Pancreas (tissue), 10 donors: Measurements from ENCODE around the gene SLC43A3. TPM values are rescaled to one million over a fixed set of nuclear protein-coding genes. Genes with fewer than 3 reads are reported as not detected.
"Not testable (repeated sequence)": the region's sequence is repeated elsewhere in the genome, so short reads cannot be mapped to it uniquely, and the experiment has no call there.

Source experiments
- ATAC-seq, 4 donors: fragments of 200-7000 bp; cut with Tn5 transposase; one replicate each; pipeline versions ENCODE4 v1.8.0 to v1.9.1; 2020; ENCODE audit warnings: mild to moderate bottlenecking in 4 of 4, moderate library complexity in 4 of 4
- DNase-seq, 6 donors: peaks; one replicate each; pipeline ENCODE4 v3.0.0-alpha.2; 2020
- FAIRE-seq: peaks from 2 replicates; lab custom pipeline; 2012; peaks lifted over from hg19 to GRCh38; lab: Jason Lieb, UNC
- H3K27ac ChIP-seq, 4 donors: fragments of 200-600 bp; sonication (generic); 1 replicate in 3 of 4; 2 replicates in 1 of 4; pipeline versions ENCODE4 v1.5.0 to v1.8.0; 2020
- H3K27me3 ChIP-seq, 4 donors: fragments of 200-600 bp; one replicate each; pipeline ENCODE4 v1.8.0; 2021
- H3K36me3 ChIP-seq, 3 donors: fragments of 200-600 bp; sonication (generic) in 1 of 3; one replicate each; pipeline versions ENCODE4 v1.5.0 to v1.8.0; 2020 to 2021
- H3K4me1 ChIP-seq, 3 donors: fragments of 200-600 bp; one replicate each; pipeline ENCODE4 v1.8.0; 2021
- H3K4me3 ChIP-seq, 4 donors: fragments of 200-600 bp; sonication (generic) in 2 of 4; one replicate each; pipeline versions ENCODE4 v1.5.0 to v1.8.0; 2020 to 2021
- H3K9me3 ChIP-seq, 4 donors: fragments of 200-600 bp; one replicate each; pipeline ENCODE4 v1.8.0; 2021
- WGBS, 2 donors: extraction: QIAGEN DNeasy Blood & Tissue Kit; methylation state at CpG; one replicate each; pipeline ENCODE4 v1.1.7; 2013; 5-methylcytosine and 5-hydroxymethylcytosine counted together
- intact Hi-C, 3 donors: fragments of 100-400 bp; cut with DNase I; formaldehyde crosslinking; loops; one replicate each; pipeline versions ENCODE4 v1.11.1 to v1.14.2; 2022
- polyA plus RNA-seq, 2 donors: library from polyadenylated mRNA; stranded (reverse); fragments of 200-250 nt; gene quantifications; one replicate each; pipeline ENCODE4 v1.2.3, GENCODE V29; 2013
- total RNA-seq, 6 donors: library from RNA; stranded (reverse); fragmentation: NEBNext Ultra II Directional in 4 of 6; extraction: Animal tissue kit (Norgen Biotek cat#: 25700) in 4 of 6; gene quantifications; one replicate each; pipeline versions ENCODE4 v1.2.1 to v1.2.4, GENCODE V29; 2021 to 2023
- TF ChIP-seq, protein P1 (sequence below), 4 donors: fragments of 200-600 bp; sonication (generic) in 3 of 4; IDR thresholded peaks; one replicate each; pipeline versions ENCODE4 v1.5.0 to v1.8.0; 2021; ENCODE audit warnings: antibody characterized with exemption in 4 of 4
- donor health status: healthy with polysubstance abuse.
- donor health status: DM: no; HTN: no; CAD: no; lungs with moderate emphysema.
- donor health status: DM: no; HTN: no; CAD: no.
- donor health status: control.
- donor health status: control.
- donor health status: Bipolar disorder and iron deficiency.
- donor health status: DM: yes; HTN: yes; CAD: no.
- donor health status: DM: no; HTN: no; CAD: no.
- donor health status: DM: no; HTN: no; CAD: no.
- donor health status: DM: yes; HTN: yes; CAD: no.

The SLC43A3 gene
- total and polyA plus RNA-seq, 8 donors, result 6.7 to 34.9 (median 13.7) TPM

DNA sequence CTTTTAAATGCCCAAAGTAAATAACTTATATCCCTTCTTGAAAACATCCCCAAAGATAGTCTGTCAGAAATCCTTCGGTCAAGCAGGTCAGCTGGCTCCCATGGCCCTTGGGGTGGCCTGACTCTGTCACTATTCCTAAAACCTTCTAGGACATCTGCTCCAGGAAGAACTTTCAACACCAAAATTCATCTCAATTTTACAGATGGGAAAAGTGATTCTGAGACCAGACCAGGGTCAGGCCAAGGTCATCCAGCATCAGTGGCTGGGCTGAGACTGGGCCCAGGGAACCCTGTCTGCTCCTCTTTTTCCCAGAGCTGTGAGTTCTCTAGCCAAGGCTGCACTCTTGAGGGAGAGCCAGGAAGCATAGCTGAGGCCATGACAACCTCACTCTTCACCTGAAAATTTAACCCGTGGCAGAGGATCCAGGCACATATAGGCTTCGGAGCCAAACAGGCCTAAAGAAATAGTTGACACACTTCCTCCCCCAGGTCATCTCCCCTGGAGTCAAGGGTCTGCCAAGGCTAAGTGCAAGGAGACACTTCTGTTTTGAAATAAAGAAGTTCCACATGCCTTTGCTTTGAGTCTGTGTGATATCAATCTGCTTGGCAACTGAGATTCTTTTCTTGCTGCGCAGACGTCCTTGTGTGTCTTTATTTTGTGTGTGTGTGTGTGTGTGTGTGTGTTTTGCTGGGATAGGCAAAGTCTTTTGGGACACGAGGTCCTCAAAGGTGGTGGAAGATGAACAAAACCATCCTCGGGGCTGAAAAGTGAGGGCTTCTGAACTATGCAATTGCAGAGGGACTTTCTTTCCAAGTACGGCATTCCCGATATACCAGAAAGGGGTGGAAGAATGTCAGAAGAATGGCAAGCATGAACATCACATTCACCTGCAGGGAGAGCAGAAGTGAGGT lies 19.7 kb downstream of the SLC43A3 start:
- WGBS, 2 donors, result 81 to 83% methylated on average over 9 of the region's 9 CpGs
- no peak for ATAC-seq
- intact Hi-C loops, result loop anchor here in 1 of 3 donors (10.0 kb wide), 1 partner anchor 62 kb away; no protein-coding TSS in a partner anchor
- no peak for FAIRE-seq
- no peaks in the 10 kb centered on the region for H3K27me3 ChIP-seq
- peak overlapping the region in 1 of 4 donors; percentile 12 for H3K27ac ChIP-seq
- H3K36me3 ChIP-seq, result no peaks in the 10 kb centered on the region
- TF ChIP-seq, protein P1, sequence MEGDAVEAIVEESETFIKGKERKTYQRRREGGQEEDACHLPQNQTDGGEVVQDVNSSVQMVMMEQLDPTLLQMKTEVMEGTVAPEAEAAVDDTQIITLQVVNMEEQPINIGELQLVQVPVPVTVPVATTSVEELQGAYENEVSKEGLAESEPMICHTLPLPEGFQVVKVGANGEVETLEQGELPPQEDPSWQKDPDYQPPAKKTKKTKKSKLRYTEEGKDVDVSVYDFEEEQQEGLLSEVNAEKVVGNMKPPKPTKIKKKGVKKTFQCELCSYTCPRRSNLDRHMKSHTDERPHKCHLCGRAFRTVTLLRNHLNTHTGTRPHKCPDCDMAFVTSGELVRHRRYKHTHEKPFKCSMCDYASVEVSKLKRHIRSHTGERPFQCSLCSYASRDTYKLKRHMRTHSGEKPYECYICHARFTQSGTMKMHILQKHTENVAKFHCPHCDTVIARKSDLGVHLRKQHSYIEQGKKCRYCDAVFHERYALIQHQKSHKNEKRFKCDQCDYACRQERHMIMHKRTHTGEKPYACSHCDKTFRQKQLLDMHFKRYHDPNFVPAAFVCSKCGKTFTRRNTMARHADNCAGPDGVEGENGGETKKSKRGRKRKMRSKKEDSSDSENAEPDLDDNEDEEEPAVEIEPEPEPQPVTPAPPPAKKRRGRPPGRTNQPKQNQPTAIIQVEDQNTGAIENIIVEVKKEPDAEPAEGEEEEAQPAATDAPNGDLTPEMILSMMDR (IDR thresholded peaks at IDR 0.05), result no peak
- H3K4me1 ChIP-seq, result peaks cover 0 to 6% (median 0%) of the 10 kb centered on the region in 3 donors
- no peaks in the 10 kb centered on the region for H3K9me3 ChIP-seq
- no peak for DNase-seq
- no peak overlapping the region for H3K4me3 ChIP-seq

DNA sequence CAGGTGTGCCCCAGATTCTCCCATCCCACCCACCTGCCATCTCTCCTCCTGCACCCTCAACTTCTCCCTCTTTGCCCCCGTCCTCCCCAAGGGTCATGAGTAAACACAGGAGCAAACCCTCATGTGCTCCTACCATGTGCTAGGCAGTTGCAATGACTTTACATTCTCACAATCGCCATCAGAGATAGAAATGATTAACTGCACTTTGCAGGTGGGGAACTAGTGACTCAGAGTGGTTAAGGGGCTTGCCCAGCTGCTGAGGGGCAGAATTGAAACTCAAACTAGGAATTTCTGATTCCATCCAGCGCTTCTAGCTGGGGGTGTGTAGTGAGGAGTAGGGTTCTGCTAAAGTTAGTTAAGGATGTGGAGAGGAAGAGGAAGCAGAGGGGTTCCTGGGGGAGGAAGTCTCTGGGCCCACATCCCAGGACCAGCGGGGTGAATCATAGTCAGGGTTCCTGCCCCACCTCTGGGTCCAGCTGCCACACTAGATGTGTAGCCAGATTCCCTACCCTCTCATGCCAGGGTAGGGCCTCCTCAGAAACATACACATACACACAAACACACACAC lies 20.5 kb downstream of the SLC43A3 start:
- peak in 2 of 4 donors; percentile 40 to 57 for ATAC-seq
- WGBS, 2 donors, result 67 to 75% methylated on average over 4 of the region's 4 CpGs
- no peak for FAIRE-seq
- no peak overlapping the region for H3K27ac ChIP-seq
- H3K36me3 ChIP-seq, result no peaks in the 10 kb centered on the region
- intact Hi-C loops, result loop anchor here in 1 of 3 donors (10.0 kb wide), 1 partner anchor 62 kb away; no protein-coding TSS in a partner anchor
- TF ChIP-seq, protein P1 (IDR thresholded peaks at IDR 0.05), result no peak
- no peaks in the 10 kb centered on the region for H3K27me3 ChIP-seq
- H3K4me1 ChIP-seq, result peaks cover 0 to 6% (median 0%) of the 10 kb centered on the region in 3 donors
- DNase-seq, result no peak
- no peaks in the 10 kb centered on the region for H3K9me3 ChIP-seq
- H3K4me3 ChIP-seq, result no peak overlapping the region

DNA sequence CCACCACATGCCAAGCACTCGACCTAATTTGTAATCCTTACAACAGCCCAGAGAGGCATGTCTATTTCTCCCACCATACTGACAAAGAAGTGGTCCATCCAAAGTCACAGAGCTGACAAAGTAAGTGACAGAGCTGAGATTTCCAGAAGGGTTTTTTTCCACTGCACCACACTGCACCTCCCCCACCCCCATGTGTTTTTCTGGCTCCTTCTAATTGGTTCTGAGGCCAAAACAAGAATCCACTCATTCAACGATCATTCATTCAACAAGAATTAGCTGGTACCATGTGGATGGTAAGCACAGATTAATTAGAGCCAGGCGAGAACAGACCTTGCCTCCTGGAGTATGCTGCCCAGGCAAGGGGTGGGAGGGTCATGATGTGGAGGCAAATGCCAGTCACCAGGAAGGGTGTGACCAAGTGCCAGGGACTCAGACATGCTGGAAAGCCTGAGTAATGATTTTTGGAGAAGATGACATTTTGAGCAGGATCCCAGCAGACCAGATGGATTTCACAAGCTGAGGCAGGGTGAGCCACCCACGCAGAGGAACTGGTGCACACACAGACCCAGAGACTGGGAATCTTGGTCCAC lies 21.6 kb downstream of the SLC43A3 start:
- no peak for DNase-seq
- 82 to 91% methylated on average over 4 of the region's 4 CpGs for WGBS, 2 donors
- no peaks in the 10 kb centered on the region for H3K9me3 ChIP-seq
- ATAC-seq, result peak in 1 of 4 donors; percentile 13
- H3K36me3 ChIP-seq, result no peaks in the 10 kb centered on the region
- intact Hi-C loops, result loop anchor here in 1 of 3 donors (10.0 kb wide), 1 partner anchor 61 kb away; no protein-coding TSS in a partner anchor
- FAIRE-seq, result no peak
- H3K4me1 ChIP-seq, result peaks cover 0 to 6% (median 0%) of the 10 kb centered on the region in 3 donors
- TF ChIP-seq, protein P1 (IDR thresholded peaks at IDR 0.05), result no peak
- H3K4me3 ChIP-seq, result no peak overlapping the region
- no peaks in the 10 kb centered on the region for H3K27me3 ChIP-seq
- no peak overlapping the region for H3K27ac ChIP-seq

DNA sequence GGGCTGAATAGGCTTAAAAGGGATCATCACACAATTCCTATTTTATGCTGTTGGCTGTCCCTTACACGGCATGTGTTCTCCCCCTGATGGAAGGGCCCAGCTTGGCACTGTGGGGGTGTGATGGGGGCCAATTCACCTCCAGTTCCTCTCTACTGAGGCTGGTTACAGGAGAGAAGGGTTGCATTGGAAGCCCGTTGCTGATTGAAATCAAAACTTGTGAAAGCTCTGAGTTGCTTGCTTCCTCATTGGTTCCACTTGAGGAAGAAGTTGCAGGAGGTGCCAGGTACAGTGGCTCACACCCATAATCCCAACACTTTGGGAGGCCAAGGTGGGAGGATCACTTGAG lies 23.1 kb downstream of the SLC43A3 start:
- H3K4me3 ChIP-seq, result no peak overlapping the region
- no peak for ATAC-seq
- TF ChIP-seq, protein P1 (IDR thresholded peaks at IDR 0.05), result no peak
- no peaks in the 10 kb centered on the region for H3K9me3 ChIP-seq
- 85 to 97% methylated on average over 2 of the region's 2 CpGs for WGBS, 2 donors
- FAIRE-seq, result no peak
- peaks cover 0 to 6% (median 0%) of the 10 kb centered on the region in 3 donors for H3K4me1 ChIP-seq
- DNase-seq, result no peak
- intact Hi-C loops, result loop anchor here in 1 of 3 donors (10.0 kb wide), 1 partner anchor 59 kb away; no protein-coding TSS in a partner anchor
- no peaks in the 10 kb centered on the region for H3K36me3 ChIP-seq
- no peak overlapping the region for H3K27ac ChIP-seq
- no peaks in the 10 kb centered on the region for H3K27me3 ChIP-seq

DNA sequence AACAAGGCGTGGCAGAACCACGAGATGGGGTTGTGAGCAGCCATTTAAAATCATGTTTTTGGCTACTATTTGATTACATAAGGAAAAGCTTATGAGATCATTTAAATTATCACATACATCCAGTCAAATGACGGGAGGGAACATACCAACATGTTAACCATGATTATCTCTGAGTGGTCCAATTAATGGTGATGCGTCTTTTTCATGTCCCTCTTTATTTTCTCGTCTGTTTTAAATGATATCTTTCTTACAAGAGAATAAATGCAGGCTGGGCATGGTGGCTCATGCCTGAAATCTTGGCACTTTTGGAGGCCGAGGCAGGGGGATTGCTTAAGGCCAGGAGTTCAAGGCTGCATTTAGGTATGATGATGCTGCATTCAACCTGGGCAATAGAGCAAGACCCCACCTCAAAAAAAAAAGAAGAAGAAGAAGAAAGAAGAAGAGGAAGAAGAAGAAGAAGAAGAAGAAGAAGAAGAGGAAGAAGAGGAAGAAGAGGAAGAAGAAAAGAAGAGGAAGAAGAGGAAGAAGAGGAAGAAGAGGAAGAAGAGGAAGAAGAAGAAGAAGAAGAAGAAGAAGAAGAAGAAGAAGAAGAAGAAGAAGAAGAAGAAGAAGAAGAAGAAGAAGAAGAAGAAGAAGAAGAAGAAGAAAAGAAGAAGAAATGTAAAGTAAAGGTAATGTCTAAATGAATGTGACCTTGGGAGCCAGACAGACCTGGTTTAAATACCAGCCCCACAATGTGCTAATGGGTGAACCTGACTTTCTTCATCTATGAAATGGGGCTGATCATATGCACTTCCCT lies 23.7 kb downstream of the SLC43A3 start:
- 79 to 84% methylated on average over 6 of the region's 6 CpGs for WGBS, 2 donors
- not testable (repeated sequence) for DNase-seq, FAIRE-seq, ATAC-seq, H3K9me3 ChIP-seq, H3K4me3 ChIP-seq, H3K36me3 ChIP-seq, H3K27ac ChIP-seq, H3K27me3 ChIP-seq, H3K4me1 ChIP-seq
- intact Hi-C loops, result loop anchor here in 1 of 3 donors (10.0 kb wide), 1 partner anchor 58 kb away; no protein-coding TSS in a partner anchor
